ENCODE results near the gene CNR1.

- TF ChIP-seq EGR1 (IDR thresholded peaks at IDR 0.05) (no peak), MAX (IDR thresholded peaks at IDR 0.05) (no peak)
These were observed 28.2 kb downstream of the CNR1 start for GRCh38 chr6:88137915-88138314.
